Measurements from ENCODE around the gene CALML6. TPM values are rescaled to one million over a fixed set of nuclear protein-coding genes. Genes with fewer than 3 reads are reported as not detected.

Gene CALML6
- total RNA-seq, 1 donor from 2014 or later = not detected

DNA sequence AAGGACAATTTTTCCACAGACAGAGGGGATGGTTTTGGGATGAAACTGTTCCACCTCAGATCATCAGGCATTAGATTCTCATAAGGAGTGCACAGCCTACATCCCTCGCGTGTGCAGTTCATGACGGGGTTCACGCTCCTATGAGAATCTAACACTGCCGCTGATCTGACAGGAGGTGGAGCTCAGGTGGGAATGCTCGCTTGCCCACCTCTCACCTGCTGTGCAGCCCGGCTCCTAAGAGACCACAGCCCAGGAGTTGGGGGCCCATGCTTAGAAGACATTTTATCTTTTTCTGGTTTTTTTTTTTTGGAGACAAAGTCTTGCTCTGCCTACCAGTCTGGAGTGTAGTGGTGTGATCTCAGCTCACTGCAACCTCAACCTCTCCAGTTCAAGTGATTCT is 40.2 kb upstream of the CALML6 start:
- intact Hi-C loops (cut with DNase I) = no loop called here

GRCh38 chr1:1875932-1876331 is 39.1 kb upstream of the CALML6 start:
- Histone ChIP-seq H3K36me3 (peaks cover 27% of the 10 kb centered on the region), H3K4me3 (no peak overlapping the region), H3K4me1 (peaks cover 84% of the 10 kb centered on the region), H3K27ac (no peak overlapping the region), H3K27me3 (ENCODE audit: low read depth) (no peaks in the 10 kb centered on the region), H3K9me3 (no peaks in the 10 kb centered on the region)
- TF ChIP-seq CTCF (IDR thresholded peaks at IDR 0.05) = no peak
- DNase-seq (peak; percentile 4), ATAC-seq (no peak)
- intact Hi-C loops (cut with DNase I) = no loop called here

More for the DNA sequence above, 40.2 kb upstream of the CALML6 start:
- no peak for DNase-seq
- no peak overlapping the region for H3K4me3 ChIP-seq
- ATAC-seq = no peak
- no peak for TF ChIP-seq CTCF (IDR thresholded peaks at IDR 0.05)
- H3K9me3 ChIP-seq = no peaks in the 10 kb centered on the region
- no peaks in the 10 kb centered on the region for H3K27me3 ChIP-seq (ENCODE audit: low read depth)
- H3K4me1 ChIP-seq = peaks cover 78% of the 10 kb centered on the region
- H3K36me3 ChIP-seq = peaks cover 27% of the 10 kb centered on the region
- H3K27ac ChIP-seq = no peak overlapping the region

GRCh38 chr1:1876335-1876930 is 38.6 kb upstream of the CALML6 start:
- TF ChIP-seq CTCF (IDR thresholded peaks at IDR 0.05) = no peak
- ATAC-seq (no peak), DNase-seq (no peak)
- H3K4me1 ChIP-seq = peaks cover 84% of the 10 kb centered on the region
- no peak overlapping the region for H3K27ac ChIP-seq
- no peaks in the 10 kb centered on the region for H3K9me3 ChIP-seq
- no peak overlapping the region for H3K4me3 ChIP-seq
- H3K27me3 ChIP-seq (ENCODE audit: low read depth) = no peaks in the 10 kb centered on the region
- intact Hi-C loops (cut with DNase I) = no loop called here
- H3K36me3 ChIP-seq = peaks cover 27% of the 10 kb centered on the region

GRCh38 chr1:1877865-1878436 is 37.1 kb upstream of the CALML6 start:
- ATAC-seq (no peak), DNase-seq (no peak)
- Histone ChIP-seq H3K27me3 (ENCODE audit: low read depth) (no peaks in the 10 kb centered on the region), H3K36me3 (peaks cover 27% of the 10 kb centered on the region), H3K4me3 (no peak overlapping the region), H3K27ac (no peak overlapping the region), H3K4me1 (peaks cover 84% of the 10 kb centered on the region), H3K9me3 (no peaks in the 10 kb centered on the region)
- TF ChIP-seq CTCF (IDR thresholded peaks at IDR 0.05) = no peak
- intact Hi-C loops (cut with DNase I) = no loop called here

DNA sequence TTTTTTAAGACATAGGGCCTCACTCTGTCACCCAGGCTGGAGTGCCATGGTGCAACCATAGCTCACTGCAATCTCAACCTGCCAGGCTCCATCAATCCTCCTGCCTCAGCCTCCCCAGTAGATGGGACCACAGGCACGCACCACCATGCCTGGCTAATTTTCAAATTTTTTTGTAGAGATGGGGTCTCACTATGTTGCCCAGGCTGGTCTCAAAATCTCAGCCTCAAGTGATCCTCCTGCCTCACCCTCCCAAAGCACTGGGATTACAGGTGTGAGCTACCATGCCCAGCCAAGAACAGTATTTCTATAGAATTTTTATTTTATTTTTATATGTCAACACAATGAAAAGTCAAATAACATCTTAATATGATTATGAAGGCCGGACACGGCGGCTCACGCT is 35.1 kb upstream of the CALML6 start:
- Histone ChIP-seq H3K27ac (no peak overlapping the region), H3K4me3 (no peak overlapping the region), H3K4me1 (peaks cover 84% of the 10 kb centered on the region), H3K36me3 (peaks cover 14% of the 10 kb centered on the region), H3K27me3 (ENCODE audit: low read depth) (no peaks in the 10 kb centered on the region), H3K9me3 (no peaks in the 10 kb centered on the region)
- no peak for DNase-seq
- no peak for ATAC-seq
- intact Hi-C loops (cut with DNase I) = no loop called here
- TF ChIP-seq CTCF (IDR thresholded peaks at IDR 0.05) = no peak
